Spinal cord (tissue), 10 donors: ENCODE results near the gene ANGPTL4. TPM values are rescaled to one million over a fixed set of nuclear protein-coding genes. Genes with fewer than 3 reads are reported as not detected.
"Not testable (repeated sequence)": the region's sequence is repeated elsewhere in the genome, so short reads cannot be mapped to it uniquely, and the experiment has no call there.

Experiments used
- DNase-seq, 6 donors: peaks; one replicate each; pipeline versions ENCODE4 v3.0.0 to v3.0.0-alpha.2; 2013 to 2015; ENCODE audit warnings: low spot score in 6 of 6, low read depth in 4 of 6
- H3K27ac ChIP-seq: one replicate; pipeline ENCODE4 v1.5.1; 2013; ENCODE audit warnings: low read depth, low read length, control low read depth
- H3K27me3 ChIP-seq: one replicate; pipeline ENCODE4 v1.6.1; 2013; ENCODE audit warnings: low read length; ENCODE audit not compliant: control insufficient read depth, insufficient read depth
- H3K36me3 ChIP-seq: one replicate; pipeline ENCODE4 v1.6.1; 2013; ENCODE audit warnings: low read length; ENCODE audit not compliant: control insufficient read depth, insufficient read depth
- H3K4me1 ChIP-seq: one replicate; pipeline ENCODE4 v1.6.1; 2013; ENCODE audit warnings: low read length; ENCODE audit not compliant: control insufficient read depth, insufficient read depth
- H3K4me3 ChIP-seq: one replicate; pipeline ENCODE4 v1.5.1; 2013; ENCODE audit warnings: low read depth, low read length, control low read depth
- H3K9me3 ChIP-seq: one replicate; pipeline ENCODE4 v1.6.1; 2013; ENCODE audit warnings: low read length; ENCODE audit not compliant: control insufficient read depth, insufficient read depth
- WGBS: methylation state at CpG from one replicate; pipeline ENCODE4 v1.1.5; 2013; ENCODE audit warnings: missing lambda C conversion rate; ENCODE audit not compliant: insufficient coverage; 5-methylcytosine and 5-hydroxymethylcytosine counted together
- polyA plus RNA-seq, 2 donors: library from polyadenylated mRNA; unstranded; fragments of 120-200 nt; gene quantifications; one replicate each; pipeline ENCODE4 v1.2.1, GENCODE V29; 2013; ENCODE audit not compliant: insufficient read length in 2 of 2
- total RNA-seq, 2 donors: library from RNA; depleted of rRNA in 1 of 2; stranded (reverse); fragments of 120-200 nt in 1 of 2; fragments of >200 nt in 1 of 2; gene quantifications; one replicate each; pipeline versions ENCODE4 v1.2.3 to v1.2.4, GENCODE V29; 2013 to 2014
- donor health status: healthy.

The ANGPTL4 gene
- total and polyA plus RNA-seq, 4 donors = 2.1 to 11.8 (median 6.2) TPM

DNA sequence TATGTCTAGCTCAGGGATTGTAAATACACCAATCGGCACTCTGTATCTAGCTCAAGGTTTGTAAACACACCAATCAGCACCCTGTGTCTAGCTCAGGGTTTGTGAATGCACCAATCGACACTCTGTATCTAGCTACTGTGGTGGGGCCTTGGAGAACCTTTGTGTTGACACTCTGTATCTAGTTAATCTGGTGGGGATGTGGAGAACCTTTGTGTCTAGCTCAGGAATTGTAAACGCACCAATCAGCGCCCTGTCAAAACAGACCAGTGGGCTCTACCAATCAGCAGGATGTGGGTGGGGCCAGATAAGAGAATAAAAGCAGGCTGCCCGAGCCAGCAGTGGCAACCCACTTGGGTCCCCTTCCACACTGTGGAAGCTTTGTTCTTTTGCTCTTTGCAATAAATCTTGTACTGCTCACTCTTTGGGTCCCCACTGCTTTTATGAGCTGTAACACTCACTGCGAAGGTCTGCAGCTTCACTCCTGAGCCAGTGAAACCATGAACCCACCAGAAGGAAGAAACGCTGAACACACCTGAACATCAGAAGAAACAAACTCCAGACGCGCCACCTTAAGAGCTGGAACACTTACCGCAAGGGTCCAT is 12.5 kb downstream of the ANGPTL4 start:
- not testable (repeated sequence) for DNase-seq, H3K27ac ChIP-seq, H3K9me3 ChIP-seq, H3K27me3 ChIP-seq, H3K4me3 ChIP-seq, H3K4me1 ChIP-seq
- WGBS = 71% methylated on average over 7 of the region's 10 CpGs
- peaks cover 26% of the 10 kb centered on the region for H3K36me3 ChIP-seq

- Histone ChIP-seq H3K4me1 (no peaks in the 10 kb centered on the region), H3K9me3 (no peaks in the 10 kb centered on the region), H3K27ac (no peak overlapping the region), H3K36me3 (peaks cover 23% of the 10 kb centered on the region), H3K4me3 (no peak overlapping the region), H3K27me3 (no peaks in the 10 kb centered on the region)
- DNase-seq = no peak
- no CpG with 5 or more reads among the region's 1 CpG for WGBS
These were observed 13.6 kb downstream of the ANGPTL4 start for GRCh38 chr19:8377598-8377997.

DNA sequence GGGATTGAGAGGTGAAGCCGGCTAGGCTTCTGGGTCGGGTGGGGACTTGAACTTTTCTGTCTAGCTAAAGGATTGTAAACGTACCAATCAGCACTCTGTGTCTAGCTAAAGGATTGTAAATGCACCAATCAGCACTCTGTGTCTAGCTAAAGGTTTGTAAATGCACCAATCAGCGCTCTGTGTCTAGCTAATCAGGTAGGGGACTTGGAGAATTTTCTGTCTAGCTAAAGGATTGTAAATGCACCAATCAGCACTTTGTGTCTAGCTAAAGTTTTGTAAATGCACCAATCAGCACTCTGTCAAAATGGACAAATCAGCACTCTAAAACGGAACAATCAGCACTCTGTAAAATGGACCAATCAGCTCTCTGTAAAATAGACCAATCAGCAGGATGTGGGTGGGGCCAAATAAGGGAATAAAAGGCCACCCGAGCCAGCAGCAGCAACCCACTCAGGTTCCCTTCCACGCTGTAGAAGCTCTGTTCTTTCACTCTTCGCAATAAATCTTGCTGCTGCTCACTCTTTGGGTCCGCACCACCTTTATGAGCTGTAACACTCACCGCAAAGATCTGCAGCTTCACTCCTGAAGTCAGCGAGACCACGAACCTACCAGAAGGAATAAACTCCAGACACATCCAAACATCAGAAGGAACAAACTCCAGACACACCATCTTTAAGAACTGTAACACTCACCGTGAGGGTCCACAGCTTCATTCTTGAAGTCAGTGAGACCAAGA is 15.4 kb downstream of the ANGPTL4 start:
- H3K27ac ChIP-seq = not testable (repeated sequence)
- H3K36me3 ChIP-seq = peaks cover 14% of the 10 kb centered on the region
- 99% methylated on average over 12 of the region's 13 CpGs for WGBS

DNA sequence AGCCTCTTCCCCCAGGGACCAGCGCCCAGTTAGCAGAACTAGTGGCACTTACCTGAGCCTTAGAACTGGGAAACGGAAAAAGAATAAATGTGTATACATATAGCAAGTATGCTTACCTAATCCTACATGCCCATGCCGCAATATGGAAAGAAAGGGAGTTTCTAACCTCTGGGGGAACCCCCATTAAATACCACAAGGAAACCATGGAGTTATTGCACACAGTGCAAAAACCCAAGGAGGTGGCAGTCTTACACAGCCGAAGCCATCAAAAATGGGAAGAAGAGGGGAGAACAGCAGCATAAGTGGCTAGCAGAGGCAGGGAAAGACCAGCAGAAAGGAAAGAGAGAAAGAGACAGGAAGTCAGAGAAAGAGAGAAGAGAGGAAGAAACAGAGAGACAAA is 20.6 kb downstream of the ANGPTL4 start:
- not testable (repeated sequence) for H3K4me3 ChIP-seq, H3K27ac ChIP-seq, DNase-seq, H3K27me3 ChIP-seq, H3K36me3 ChIP-seq, H3K9me3 ChIP-seq, H3K4me1 ChIP-seq
- 100% methylated on average over 1 of the region's 4 CpGs for WGBS

More for the DNA sequence above, 15.4 kb downstream of the ANGPTL4 start:
- DNase-seq, H3K4me1 ChIP-seq, H3K27me3 ChIP-seq, H3K4me3 ChIP-seq, H3K9me3 ChIP-seq: not testable (repeated sequence)

- H3K4me3 ChIP-seq, H3K36me3 ChIP-seq, H3K9me3 ChIP-seq, H3K27me3 ChIP-seq, DNase-seq, H3K4me1 ChIP-seq, H3K27ac ChIP-seq: not testable (repeated sequence)
- no CpG with 5 or more reads among the region's 2 CpGs for WGBS
These were observed 21.1 kb downstream of the ANGPTL4 start for GRCh38 chr19:8385103-8385502.

DNA sequence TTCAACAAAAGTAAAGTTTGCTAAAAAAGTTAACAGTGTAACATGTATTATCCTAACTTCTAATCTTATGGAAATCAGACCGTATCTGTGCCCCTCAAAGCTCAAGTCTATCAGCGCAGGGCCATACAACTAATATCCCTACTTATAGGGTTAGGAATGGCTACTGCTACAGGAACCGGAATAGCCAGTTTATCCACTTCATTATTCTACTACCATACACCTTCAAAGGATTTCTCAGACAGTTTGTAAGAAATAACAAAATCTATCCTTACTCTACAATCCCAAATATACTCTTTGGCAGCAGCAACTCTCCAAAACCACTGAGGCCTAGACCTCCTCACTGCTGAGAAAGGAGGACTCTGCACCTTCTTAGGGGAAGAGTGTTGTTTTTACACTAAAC is 21.6 kb downstream of the ANGPTL4 start:
- not testable (repeated sequence) for H3K9me3 ChIP-seq, H3K4me3 ChIP-seq, H3K27ac ChIP-seq, H3K36me3 ChIP-seq, H3K4me1 ChIP-seq, H3K27me3 ChIP-seq, DNase-seq
- WGBS = 100% methylated on average over 1 of the region's 3 CpGs

- H3K4me3 ChIP-seq, H3K36me3 ChIP-seq, H3K27ac ChIP-seq, H3K27me3 ChIP-seq, H3K9me3 ChIP-seq, DNase-seq: not testable (repeated sequence)
- 92% methylated on average over 6 of the region's 9 CpGs for WGBS
- peaks cover 16% of the 10 kb centered on the region for H3K4me1 ChIP-seq
These were observed 22.5 kb downstream of the ANGPTL4 start for GRCh38 chr19:8386419-8386818.

GRCh38 chr19:8386990-8387389 is 23.0 kb downstream of the ANGPTL4 start:
- WGBS = 100% methylated on average over 2 of the region's 4 CpGs
- Histone ChIP-seq H3K4me3 (no peak overlapping the region), H3K36me3 (peaks cover 8% of the 10 kb centered on the region), H3K9me3 (no peaks in the 10 kb centered on the region), H3K4me1 (peaks cover 21% of the 10 kb centered on the region), H3K27me3 (no peaks in the 10 kb centered on the region), H3K27ac (no peak overlapping the region)
- no peak for DNase-seq

GRCh38 chr19:8387688-8388611 is 24.0 kb downstream of the ANGPTL4 start:
- Histone ChIP-seq H3K27me3 (no peaks in the 10 kb centered on the region), H3K9me3 (no peaks in the 10 kb centered on the region), H3K4me1 (peaks cover 31% of the 10 kb centered on the region), H3K4me3 (no peak overlapping the region), H3K36me3 (peaks cover 14% of the 10 kb centered on the region), H3K27ac (no peak overlapping the region)
- 87% methylated on average over 7 of the region's 16 CpGs for WGBS
- DNase-seq = peak in 1 of 6 donors; percentile 73
